GM13977 (cell line): Measurements from ENCODE around the gene MON2.

ENCODE experiments used
- DNase-seq: peaks from one replicate; pipeline ENCODE4 v3.0.0; 2012; ENCODE audit warnings: low spot score
- CTCF ChIP-seq: IDR thresholded peaks from 2 replicates; pipeline ENCODE4 v1.5.1; 2012; ENCODE audit warnings: mild to moderate bottlenecking, control low read depth; ENCODE audit not compliant: insufficient read depth; ENCODE audit errors: extremely low read depth, missing control alignments
- in situ Hi-C: fragments of 300-500 bp; cut with MboI; formaldehyde crosslinking; loops from one replicate; pipeline ENCODE4 v1.12.0; 2022; ENCODE audit warnings: low sequenced_read_pairs, low pct_unique_long_range_greater_than_20kb, mixed read lengths, inconsistent platforms; ENCODE audit not compliant: unreplicated experiment

The MON2 gene

GRCh38 chr12:62466018-62466593, 520 bp upstream of the MON2 start:
- DNase-seq: peak; percentile 57
- in situ Hi-C loops: no loop called here
- TF ChIP-seq CTCF: no peak

DNA sequence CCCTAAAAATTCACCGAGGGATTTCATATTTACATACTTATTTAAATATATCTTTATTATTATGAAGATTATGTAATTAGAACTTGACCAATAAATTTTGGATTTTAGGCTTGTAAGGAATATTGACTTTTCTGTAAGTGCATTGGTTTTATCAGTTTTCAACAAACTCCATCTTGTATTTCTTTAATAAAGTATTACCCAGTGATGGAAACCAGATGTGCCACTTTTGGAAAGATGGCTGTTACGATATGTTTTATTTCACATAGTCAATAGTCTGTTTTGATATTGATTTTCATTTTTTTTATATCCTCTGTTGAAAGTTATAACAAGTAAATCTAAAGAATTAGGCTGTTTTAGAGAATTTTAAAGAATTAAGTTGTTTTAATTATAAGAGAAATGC, 1.8 kb downstream of the MON2 start:
- no peak for DNase-seq
- in situ Hi-C loops: no loop called here
- TF ChIP-seq CTCF: no peak

GRCh38 chr12:62468935-62469334, 2.3 kb downstream of the MON2 start:
- no peak for TF ChIP-seq CTCF
- no peak for DNase-seq
- in situ Hi-C loops: no loop called here

DNA sequence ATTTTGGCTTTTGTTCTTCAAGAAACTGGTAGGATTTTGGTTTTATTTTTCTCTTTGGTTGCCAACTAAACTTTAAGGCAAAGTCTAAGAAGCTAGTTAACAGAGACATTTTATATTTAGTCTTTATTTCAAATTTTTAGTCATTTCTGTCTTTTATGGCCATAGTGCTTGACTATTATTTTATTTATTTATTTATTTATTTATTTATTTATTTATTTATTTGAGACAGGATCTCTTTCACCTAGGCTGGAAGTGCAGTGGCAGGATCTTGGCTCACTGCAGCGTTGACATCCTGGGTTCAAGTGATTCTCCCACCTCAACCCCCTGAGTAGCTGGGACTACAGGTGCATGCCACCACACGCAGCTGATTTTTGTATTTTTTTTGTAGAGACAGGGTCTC, 3.1 kb downstream of the MON2 start:
- no peak for TF ChIP-seq CTCF
- in situ Hi-C loops: no loop called here
- DNase-seq: no peak

- in situ Hi-C loops: no loop called here
- no peak for DNase-seq
- TF ChIP-seq CTCF: no peak
Observed at GRCh38 chr12:62471734-62472133, 5.1 kb downstream of the MON2 start.

GRCh38 chr12:62472472-62472871, 5.8 kb downstream of the MON2 start:
- DNase-seq: no peak
- no peak for TF ChIP-seq CTCF
- in situ Hi-C loops: no loop called here

DNA sequence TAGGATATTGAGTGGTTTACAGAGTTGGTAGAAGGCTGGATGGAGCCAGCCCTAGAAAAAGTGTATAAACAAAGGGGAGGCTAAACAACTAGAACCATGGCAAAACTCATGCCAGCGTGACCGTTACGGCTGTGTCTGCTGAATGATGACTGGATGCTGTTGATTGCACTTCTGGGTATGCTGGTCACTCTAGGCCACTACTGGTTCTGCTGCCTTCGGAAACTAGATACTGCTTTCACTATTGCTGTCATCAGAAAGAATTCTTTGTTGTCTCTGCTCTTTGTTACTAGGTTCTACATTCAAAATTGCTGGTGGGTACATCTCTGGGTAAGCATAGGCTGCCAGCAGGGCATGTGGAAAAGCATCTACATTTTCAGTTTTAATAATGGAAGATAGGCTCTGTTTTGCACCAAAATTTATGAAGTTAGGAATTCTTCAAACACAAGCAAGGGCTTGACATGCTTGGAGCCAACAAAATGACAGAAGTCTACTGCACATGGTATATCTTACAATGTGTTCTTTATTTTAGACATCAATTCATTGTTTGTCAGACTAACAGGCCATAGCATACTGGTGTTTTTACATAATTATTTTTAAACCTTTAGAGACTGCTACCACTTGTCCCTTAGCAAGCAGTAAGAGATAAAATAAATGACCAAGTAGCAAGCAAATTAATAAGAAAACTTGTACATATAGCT, 15.4 kb downstream of the MON2 start:
- TF ChIP-seq CTCF: no peak
- in situ Hi-C loops: no loop called here
- no peak for DNase-seq
